DMS53 (cell line): ENCODE measurements around the gene ACSM6.
A peak's percentile ranks its signal among the peaks of the same experiment; 100 is the strongest.
"Not testable (repeated sequence)": the region's sequence is repeated elsewhere in the genome, so short reads cannot be mapped to it uniquely, and the experiment has no call there.

Experiments
- DNase-seq: peaks from one replicate; lab custom pipeline; 2025; lab: John Stamatoyannopoulos, UW

The ACSM6 gene

GRCh38 chr10:95214793-95215192, 20.8 kb downstream of the ACSM6 start:
- peak; percentile 82 for DNase-seq

- no peak for DNase-seq
Observed at GRCh38 chr10:95217476-95217875, 23.4 kb downstream of the ACSM6 start.

- peak; percentile 36 for DNase-seq
Observed at GRCh38 chr10:95220539-95220938, 26.5 kb downstream of the ACSM6 start.

DNA sequence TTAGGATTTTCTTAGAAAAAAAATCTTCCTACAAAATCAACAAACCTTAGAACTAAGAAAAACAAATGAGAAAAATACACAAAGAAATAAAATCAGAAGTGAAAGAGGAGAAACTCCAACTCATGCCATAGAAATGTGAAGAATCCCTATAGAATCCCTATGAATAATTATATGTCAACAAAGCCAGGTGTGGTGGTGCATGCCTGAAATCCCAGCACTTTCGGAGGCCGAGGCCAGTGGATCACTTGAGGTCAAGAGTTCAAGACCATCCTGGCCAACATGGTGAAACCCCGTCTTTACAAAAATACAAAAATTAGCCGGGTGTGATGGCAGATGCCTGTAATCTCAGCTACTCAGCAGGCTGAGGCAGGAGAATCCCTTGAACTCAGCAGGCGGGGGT, 27.1 kb downstream of the ACSM6 start:
- DNase-seq, result peak; percentile 57

DNA sequence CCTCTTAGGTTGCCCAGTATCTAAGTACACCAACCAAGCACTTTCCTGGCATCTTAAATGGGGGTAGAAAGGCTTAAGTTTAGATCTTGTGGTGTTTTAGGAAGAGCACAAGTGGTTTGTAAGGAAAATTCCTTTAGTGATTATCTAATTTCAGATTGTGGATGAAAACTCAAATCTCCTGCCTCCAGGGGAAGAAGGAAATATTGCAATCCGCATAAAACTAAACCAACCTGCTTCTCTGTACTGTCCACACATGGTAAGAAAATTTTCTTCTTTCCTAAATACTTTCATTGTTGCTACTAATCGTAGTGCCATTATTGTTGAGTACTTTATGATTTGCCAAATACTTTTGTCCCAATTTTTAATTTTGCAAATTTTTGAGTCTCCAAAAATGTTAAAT, 31.1 kb downstream of the ACSM6 start:
- no peak for DNase-seq

DNA sequence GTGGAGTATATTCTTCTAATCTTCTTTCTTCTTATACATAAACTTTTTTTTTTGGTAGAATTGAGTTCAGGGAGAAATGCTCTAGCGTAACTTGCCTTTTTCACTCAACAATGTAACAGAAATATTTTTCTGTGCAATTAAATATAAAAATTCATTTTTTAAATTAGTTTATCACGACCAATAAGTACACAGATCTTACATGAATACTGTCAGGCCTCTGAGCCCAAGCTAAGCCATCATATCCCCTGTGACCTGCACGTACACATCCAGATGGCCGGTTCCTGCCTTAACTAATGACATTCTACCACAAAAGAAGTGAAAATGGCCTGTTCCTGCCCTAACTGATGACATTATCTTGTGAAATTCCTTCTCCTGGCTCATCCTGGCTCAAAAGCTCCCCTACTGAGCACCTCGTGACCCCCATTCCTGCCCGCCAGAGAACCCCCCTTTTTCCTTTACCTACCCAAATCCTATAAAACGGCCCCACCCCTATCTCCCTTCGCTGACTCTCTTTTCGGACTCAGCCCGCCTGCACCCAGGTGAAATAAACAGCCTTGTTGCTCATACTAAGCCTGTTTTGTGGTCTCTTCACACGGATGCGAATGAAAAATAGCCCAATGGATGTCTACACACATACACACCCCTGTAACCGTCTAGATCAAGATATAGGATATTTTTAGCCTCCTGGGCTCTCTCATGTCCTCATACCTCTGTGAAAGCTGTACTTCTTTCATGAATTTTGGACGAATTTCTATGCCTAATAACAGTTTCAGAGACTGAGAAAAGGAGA, 35.1 kb downstream of the ACSM6 start:
- not testable (repeated sequence) for DNase-seq

GRCh38 chr10:95229724-95230627, 35.9 kb downstream of the ACSM6 start:
- DNase-seq, result no peak

DNA sequence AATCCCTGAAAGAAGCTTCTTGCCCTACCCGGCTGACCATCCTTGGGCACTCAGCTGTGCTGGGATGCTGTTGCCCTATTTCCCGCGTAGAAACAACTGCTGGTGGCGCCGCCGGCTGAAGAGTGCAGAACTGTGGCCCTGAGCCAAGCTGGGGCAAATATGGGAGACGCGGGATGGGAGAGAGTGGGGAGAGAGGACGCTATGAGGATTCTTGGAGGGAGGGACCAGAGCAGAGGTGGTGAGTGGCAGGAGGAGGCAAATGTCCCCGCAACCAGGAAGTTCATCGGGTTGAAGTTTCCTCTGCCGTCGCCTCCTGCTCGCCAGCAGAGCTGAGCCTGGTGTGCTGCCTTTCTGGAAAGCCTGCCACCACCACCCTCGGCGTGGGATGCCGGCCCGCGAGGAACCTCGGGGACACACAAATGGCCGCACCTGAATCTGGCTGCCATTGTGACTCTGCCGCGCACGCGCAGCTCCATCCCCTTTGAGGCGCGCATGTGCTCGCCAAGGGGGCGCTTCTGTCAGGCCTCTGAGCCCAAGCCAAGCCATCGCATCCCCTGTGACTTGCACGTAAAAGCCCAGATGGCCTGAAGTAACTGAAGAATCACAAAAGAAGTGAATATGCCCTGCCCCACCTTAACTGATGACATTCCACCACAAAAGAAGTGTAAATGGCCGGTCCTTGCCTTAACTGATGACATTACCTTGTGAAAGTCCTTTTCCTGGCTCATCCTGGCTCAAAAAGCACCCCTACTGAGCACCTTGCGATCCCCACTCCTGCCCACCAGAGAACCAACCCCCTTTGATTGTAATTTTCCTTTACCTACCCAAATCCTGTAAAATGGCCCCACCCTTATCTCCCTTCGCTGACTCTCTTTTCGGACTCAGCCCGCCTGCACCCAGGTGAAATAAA, 36.9 kb downstream of the ACSM6 start:
- peak; percentile 89 for DNase-seq

DNA sequence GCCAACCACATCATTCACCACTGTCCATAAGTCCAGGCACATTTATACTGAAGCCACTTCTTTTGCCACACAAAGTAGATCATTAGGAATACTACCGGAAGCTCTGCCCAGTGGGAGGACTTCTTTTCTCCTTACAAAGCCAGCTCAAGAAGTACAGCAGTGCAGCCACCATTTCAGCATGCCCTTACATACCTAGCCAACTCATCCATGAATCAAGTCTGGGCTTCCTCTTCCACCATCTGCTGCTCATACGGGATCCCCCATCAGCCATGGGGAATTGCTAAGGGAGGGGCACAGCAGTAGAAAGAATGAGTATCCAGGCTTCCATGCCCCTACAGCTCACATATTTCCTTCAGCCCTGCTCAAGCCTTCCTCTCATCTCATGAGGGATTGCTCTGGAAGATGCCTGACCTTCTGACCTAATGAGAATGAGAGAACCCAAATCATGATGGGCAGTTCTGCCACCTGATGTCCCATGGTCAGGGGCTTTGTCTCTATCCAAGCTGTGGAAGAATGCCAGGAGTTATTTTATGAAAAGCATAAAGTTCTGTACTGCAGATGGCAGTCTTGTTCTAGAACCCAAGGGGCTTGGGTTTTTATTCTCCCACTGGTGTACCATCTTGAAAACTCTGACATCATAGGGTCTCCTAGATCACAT, 39.5 kb downstream of the ACSM6 start:
- DNase-seq, result no peak

GRCh38 chr10:95234951-95235350, 40.9 kb downstream of the ACSM6 start:
- no peak for DNase-seq

DNA sequence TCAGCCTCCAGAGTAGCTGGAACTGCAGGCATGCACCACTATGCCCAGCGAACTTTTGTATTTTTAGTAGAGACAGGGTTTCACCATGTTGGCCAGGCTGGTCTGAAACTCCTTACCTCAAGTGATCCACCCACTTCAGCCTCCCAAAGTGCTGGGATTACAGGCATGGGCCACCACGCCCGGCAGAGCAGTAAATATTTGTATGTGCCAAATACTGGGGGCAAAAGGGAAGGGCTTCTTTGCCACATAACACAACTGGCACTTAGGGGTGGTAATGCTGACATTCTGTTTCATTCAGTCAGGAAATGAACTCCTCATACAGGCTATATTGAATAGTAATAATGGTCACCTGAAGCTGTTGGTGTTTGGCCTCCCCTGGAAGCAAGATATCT, 41.6 kb downstream of the ACSM6 start:
- no peak for DNase-seq

- no peak for DNase-seq
Observed at GRCh38 chr10:95236068-95236903, 42.2 kb downstream of the ACSM6 start.

DNA sequence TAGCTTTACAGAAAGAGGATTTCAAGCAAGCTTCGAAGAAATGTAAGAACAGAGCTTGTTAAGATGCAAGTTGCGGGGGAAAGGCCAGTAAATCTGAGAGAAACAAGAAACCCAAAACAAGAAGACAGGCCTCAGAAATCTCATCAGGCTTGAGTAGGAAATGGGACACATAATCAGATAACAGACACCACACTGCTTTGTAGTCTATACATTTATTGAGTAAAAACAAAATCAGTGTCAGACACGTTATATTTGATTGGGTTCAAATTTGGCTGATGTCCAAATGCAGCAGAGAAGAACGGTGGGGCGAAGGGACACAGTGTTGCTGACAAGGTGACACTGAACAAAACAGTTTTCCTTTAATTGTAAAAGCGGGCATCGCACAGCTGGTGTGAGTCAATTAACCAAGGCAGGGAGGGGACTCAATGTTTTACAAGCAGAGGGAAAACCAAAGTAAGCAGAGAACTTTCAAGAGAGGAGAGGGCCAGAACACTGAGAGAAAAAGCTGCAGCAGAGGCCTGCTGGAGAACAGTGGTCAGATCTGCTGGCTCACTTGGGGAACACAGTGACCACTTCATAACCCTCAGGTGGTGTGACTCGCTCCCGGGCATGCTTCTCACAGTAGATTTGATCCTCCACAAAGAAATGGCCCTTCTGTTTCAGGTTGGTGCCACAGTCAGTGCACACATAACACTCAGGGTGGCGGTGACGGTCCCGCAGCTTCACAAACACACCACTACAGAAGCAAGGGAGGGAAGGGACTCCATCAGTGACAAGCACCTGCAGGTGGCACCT, 43.5 kb downstream of the ACSM6 start:
- no peak for DNase-seq

DNA sequence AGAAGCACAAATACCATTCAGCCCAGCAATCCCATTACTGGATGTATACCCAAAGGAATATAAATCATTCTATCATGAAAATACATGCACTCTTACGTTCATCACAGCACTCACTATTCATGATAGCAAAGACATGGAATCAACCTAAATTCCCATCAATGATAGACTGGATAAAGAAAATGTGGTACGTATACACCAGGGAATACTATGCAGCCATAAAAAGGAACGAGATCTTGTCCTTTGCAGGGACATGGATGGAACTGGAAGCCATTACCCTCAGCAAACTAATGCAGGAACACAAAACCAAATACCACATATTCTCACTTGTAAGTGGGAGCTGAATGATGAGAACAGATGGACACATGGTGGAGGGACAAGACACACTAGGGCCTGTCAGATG, 46.1 kb downstream of the ACSM6 start:
- DNase-seq, result not testable (repeated sequence)

GRCh38 chr10:95240811-95241210, 46.8 kb downstream of the ACSM6 start:
- no peak for DNase-seq

DNA sequence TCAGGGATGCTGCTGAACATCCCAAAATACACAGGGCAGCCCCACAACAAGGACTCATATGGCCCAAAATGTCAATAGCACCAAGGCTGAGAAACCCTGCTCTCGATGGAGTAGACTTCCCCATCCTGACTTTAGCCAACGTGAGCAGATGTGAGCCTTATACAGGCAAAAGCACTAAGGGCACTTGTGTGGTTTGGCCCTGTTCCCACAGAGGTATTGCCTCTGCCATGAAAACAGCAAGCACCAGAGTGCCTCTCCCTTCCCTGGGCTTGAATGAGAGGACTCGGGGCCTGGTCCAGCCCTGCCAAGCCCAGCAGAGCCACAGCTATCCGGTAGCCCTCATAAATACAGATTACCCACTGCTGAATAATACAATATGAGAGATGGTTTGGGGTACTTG, 47.5 kb downstream of the ACSM6 start:
- DNase-seq, result no peak

DNA sequence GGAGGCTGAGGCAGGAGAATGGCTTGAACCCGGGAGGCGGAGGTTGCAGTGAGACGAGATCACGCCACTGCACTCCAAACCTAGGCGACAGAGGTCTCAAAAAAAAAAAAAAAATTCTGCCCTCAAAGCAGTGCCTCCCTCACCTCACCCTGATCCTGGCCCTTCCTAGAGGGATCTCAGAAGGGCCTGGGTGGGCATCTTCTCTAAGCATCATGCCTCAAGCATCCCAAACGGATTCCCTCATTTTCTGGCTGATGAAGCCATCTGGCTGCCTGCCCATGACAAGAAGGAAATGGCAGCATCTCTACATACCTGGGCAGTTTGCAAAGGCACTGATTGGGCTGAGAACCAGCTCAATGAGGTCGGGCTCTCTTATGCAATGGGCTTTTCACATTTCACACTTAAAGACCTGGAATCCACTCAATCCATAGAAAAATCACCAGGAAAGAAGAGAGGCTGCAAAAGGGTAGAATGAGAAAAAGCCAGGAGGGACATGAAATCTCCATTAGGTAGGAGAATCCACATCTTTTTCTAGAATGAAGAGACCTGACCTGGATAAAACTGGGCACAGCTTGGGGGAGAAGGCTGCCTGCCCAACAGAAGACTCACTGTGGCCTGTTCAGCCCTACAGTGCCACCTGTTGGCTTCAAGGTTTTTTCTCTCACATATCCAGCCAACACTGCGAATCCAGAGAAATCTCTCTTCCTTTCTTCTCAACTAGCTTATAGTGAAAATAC, 48.7 kb downstream of the ACSM6 start:
- DNase-seq, result peak; percentile 77

- DNase-seq, result no peak
Observed at GRCh38 chr10:95243318-95243617, 49.2 kb downstream of the ACSM6 start.

DNA sequence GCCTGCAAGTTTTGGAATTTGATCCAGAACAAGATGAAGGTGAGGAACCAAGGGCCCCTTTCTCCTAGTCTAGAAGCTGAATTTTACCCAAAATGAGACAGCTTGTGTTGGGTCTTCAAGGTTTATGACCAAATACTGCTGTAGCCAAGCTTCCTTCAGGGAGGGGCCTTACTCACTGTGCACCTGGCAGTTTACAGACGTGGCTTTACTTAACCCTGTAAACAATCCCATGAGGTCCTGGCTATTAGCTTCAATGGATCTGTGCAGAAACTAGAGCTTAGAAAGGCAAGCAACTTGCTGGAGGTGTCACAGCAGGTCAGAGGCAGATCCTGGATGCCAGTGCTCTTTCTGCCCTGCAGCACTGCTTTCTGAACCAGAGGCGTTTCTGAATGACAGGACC, 50.1 kb downstream of the ACSM6 start:
- no peak for DNase-seq
